Astrocyte (in vitro differentiated cells and primary cell): Measurements from ENCODE around the gene C14orf93.

Experiments used
- CTCF ChIP-seq: IDR thresholded peaks from 2 replicates; pipeline ENCODE4 v1.5.1; 2011; ENCODE audit warnings: low read depth, mild to moderate bottlenecking, inconsistent platforms, low read length, moderate library complexity; ENCODE audit not compliant: insufficient read depth
- EZH2 ChIP-seq: IDR thresholded peaks from 2 replicates; pipeline ENCODE4 v1.6.1; 2012; ENCODE audit warnings: mild to moderate bottlenecking, low read length, inconsistent platforms; ENCODE audit not compliant: insufficient read depth

GRCh38 chr14:23041729-23042128 is 31.8 kb upstream of the C14orf93 start:
- TF ChIP-seq CTCF: no peak
- no peak for TF ChIP-seq EZH2
